Measurements from ENCODE around the gene TCEAL3.
A peak's percentile ranks its signal among the peaks of the same experiment; 100 is the strongest.

TCEAL3 gene

DNA sequence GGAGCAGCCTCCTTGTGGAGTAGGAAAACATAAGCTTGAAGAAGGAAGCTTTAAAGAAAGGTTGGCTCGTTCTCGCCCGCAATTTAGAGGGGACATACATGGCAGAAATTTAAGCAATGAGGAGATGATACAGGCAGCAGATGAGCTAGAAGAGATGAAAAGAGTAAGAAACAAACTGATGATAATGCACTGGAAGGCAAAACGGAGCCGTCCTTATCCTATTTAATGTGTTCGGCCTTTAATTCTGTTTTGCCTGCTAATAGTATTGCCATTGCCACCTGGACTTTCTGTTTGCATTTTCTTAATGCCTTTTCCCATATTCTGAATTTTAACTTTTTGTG, 22.4 kb downstream of the TCEAL3 start:
- no peak overlapping the region for H3K27ac ChIP-seq (ENCODE audit: low read length)
- peak overlapping the region; percentile 73 for H3K4me2 ChIP-seq (ENCODE audit: insufficient read depth, low read length)
- H3K4me1 ChIP-seq (ENCODE audit: insufficient read depth, low read length), result peaks cover 22% of the 10 kb centered on the region
- H2AFZ ChIP-seq (ENCODE audit: low read depth, low read length), result peak overlapping the region; percentile 87
- no peaks in the 10 kb centered on the region for H4K20me1 ChIP-seq (ENCODE audit: insufficient read depth, low read length)
- no peak for TF ChIP-seq CTCF (IDR thresholded peaks at IDR 0.05; ENCODE audit: borderline replicate concordance, extremely low read depth, low read length, poor library complexity, severe bottlenecking)
- TF ChIP-seq EZH2 (IDR thresholded peaks at IDR 0.05; ENCODE audit: borderline replicate concordance, low read depth, low read length, severe bottlenecking), result no peak
- no peak for DNase-seq
- no peak for ATAC-seq (ENCODE audit: insufficient read depth, low read depth)
- peak overlapping the region; percentile 52 to 67; a peak in 3 of 4 replicates for H3K4me3 ChIP-seq (ENCODE audit: low read depth in 1 of 2, low read length in 2 of 2)
- H3K79me2 ChIP-seq (ENCODE audit: insufficient read depth, low read length), result peaks cover 10% of the 10 kb centered on the region; the same call in 1 of the 2 replicates
- H3K9me3 ChIP-seq (ENCODE audit: insufficient read depth, low read length, severe bottlenecking), result no peaks in the 10 kb centered on the region
- no peaks in the 10 kb centered on the region for H3K36me3 ChIP-seq (ENCODE audit: insufficient read depth, low read length)
- H3K27me3 ChIP-seq (ENCODE audit: insufficient read depth, low read length, poor library complexity), result no peaks in the 10 kb centered on the region
- peak overlapping the region; percentile 82 for H3K9ac ChIP-seq (ENCODE audit: low read depth, low read length)

DNA sequence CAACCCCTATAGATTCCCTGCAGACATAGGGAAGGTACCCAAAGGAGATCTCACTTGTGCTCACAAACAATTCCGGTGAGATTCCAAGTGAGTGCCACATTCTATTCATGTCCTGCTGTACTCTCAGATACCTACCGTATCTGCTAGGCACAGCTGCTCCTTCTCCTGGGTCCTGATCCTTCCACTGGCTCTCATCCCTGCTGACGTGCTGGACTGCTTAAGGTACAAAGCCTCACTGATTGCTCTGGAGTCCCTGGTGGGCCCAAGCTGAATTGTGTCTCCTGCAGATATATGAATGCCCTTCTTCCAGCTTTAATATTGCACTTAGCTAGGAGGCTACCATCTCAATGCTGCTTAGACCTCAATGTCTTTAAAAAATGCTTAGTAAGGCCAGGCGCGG, 23.4 kb downstream of the TCEAL3 start:
- Histone ChIP-seq H3K27me3 (ENCODE audit: insufficient read depth, low read length, poor library complexity) (no peaks in the 10 kb centered on the region), H4K20me1 (ENCODE audit: insufficient read depth, low read length) (no peaks in the 10 kb centered on the region), H3K9me3 (ENCODE audit: insufficient read depth, low read length, severe bottlenecking) (no peaks in the 10 kb centered on the region), H3K4me3 (ENCODE audit: low read depth in 1 of 2, low read length in 2 of 2) (no peak overlapping the region), H3K36me3 (ENCODE audit: insufficient read depth, low read length) (no peaks in the 10 kb centered on the region), H3K79me2 (ENCODE audit: insufficient read depth, low read length) (peaks cover 10% of the 10 kb centered on the region; the same call in 1 of the 2 replicates), H3K4me2 (ENCODE audit: insufficient read depth, low read length) (no peak overlapping the region), H2AFZ (ENCODE audit: low read depth, low read length) (no peak overlapping the region), H3K4me1 (ENCODE audit: insufficient read depth, low read length) (peaks cover 22% of the 10 kb centered on the region), H3K27ac (ENCODE audit: low read length) (no peak overlapping the region), H3K9ac (ENCODE audit: low read depth, low read length) (no peak overlapping the region)
- TF ChIP-seq CTCF (IDR thresholded peaks at IDR 0.05; ENCODE audit: borderline replicate concordance, extremely low read depth, low read length, poor library complexity, severe bottlenecking), result no peak
- TF ChIP-seq EZH2 (IDR thresholded peaks at IDR 0.05; ENCODE audit: borderline replicate concordance, low read depth, low read length, severe bottlenecking), result no peak
- no peak for DNase-seq
- ATAC-seq (ENCODE audit: insufficient read depth, low read depth), result no peak

DNA sequence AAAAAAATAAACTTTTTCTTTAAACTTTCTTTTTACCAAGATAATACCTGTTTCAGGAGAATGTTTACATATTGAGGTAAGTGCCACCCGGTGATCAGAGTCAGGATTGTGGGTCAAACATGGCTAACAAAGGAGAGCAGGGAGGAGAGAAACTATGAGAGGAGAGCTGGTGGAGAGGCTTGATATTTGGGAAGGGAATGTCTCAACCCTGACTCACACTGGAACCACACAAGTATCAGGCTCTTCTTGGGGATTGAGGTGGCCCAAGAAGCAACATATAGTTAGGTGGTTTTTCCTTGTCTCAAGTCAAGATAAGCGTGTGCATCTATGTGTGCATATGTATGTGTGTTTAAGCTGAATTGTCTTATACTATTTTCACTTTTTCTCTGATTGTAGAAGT, 27.7 kb downstream of the TCEAL3 start:
- Histone ChIP-seq H2AFZ (ENCODE audit: low read depth, low read length) (no peak overlapping the region), H4K20me1 (ENCODE audit: insufficient read depth, low read length) (no peaks in the 10 kb centered on the region), H3K9ac (ENCODE audit: low read depth, low read length) (no peak overlapping the region), H3K36me3 (ENCODE audit: insufficient read depth, low read length) (no peaks in the 10 kb centered on the region), H3K27me3 (ENCODE audit: insufficient read depth, low read length, poor library complexity) (no peaks in the 10 kb centered on the region), H3K27ac (ENCODE audit: low read length) (no peak overlapping the region), H3K79me2 (ENCODE audit: insufficient read depth, low read length) (no peaks in the 10 kb centered on the region), H3K4me1 (ENCODE audit: insufficient read depth, low read length) (no peaks in the 10 kb centered on the region; the same call in 1 of the 2 replicates), H3K4me3 (ENCODE audit: low read depth in 1 of 2, low read length in 2 of 2) (no peak overlapping the region), H3K9me3 (ENCODE audit: insufficient read depth, low read length, severe bottlenecking) (no peaks in the 10 kb centered on the region), H3K4me2 (ENCODE audit: insufficient read depth, low read length) (no peak overlapping the region)
- TF ChIP-seq CTCF (IDR thresholded peaks at IDR 0.05; ENCODE audit: borderline replicate concordance, extremely low read depth, low read length, poor library complexity, severe bottlenecking), result no peak
- no peak for TF ChIP-seq EZH2 (IDR thresholded peaks at IDR 0.05; ENCODE audit: borderline replicate concordance, low read depth, low read length, severe bottlenecking)
- no peak for DNase-seq
- ATAC-seq (ENCODE audit: insufficient read depth, low read depth), result no peak
